Measurements from ENCODE around the gene CYSTM1. TPM values are rescaled to one million over a fixed set of nuclear protein-coding genes. Genes with fewer than 3 reads are reported as not detected.

CYSTM1 gene
- total RNA-seq, 1 experiment from 2014 or later: 27.2 TPM

DNA sequence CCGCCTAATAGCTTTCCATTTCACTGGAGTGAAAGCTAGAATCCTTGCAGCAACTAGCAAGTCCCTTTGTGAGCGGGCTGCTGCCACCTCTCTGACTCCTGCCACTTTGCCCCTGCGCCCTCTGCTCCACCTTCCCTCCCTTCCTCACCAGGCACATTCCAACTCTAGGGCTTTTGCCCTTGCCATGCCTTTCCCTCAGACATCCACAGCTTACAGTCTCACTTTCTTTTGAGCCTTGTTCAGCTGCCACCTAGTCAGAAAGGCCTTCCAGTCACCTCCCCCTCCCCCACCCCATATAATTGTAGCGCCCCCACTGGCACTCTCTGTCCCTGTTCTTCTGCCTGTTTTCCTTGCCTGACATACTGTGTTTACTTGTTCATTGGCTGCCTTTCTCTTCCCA, 31.0 kb downstream of the CYSTM1 start:
- Histone ChIP-seq H3K9me2 (ENCODE audit: insufficient read depth) (no peaks in the 10 kb centered on the region), H3K27ac (no peak overlapping the region), H3K4me1 (replicated peaks; ENCODE audit: insufficient read depth) (no peaks in the 10 kb centered on the region), H3K79me2 (ENCODE audit: low read depth) (no peaks in the 10 kb centered on the region), H4K20me1 (ENCODE audit: insufficient read depth) (no peaks in the 10 kb centered on the region), H3K27me3 (ENCODE audit: insufficient read depth, low read depth) (no peaks in the 10 kb centered on the region), H3K9me3 (ENCODE audit: insufficient read depth, low read depth) (no peaks in the 10 kb centered on the region), H2AFZ (no peak overlapping the region), H3K4me3 (no peak overlapping the region), H3K36me3 (ENCODE audit: low read depth) (no peaks in the 10 kb centered on the region; the same call in 1 of the 2 replicates), H3K4me2 (no peak overlapping the region), H3F3A (ENCODE audit: insufficient read depth, low read depth) (no peaks in the 10 kb centered on the region)
- TF ChIP-seq EZH2 (IDR thresholded peaks at IDR 0.05; ENCODE audit: low read depth): no peak
- TF ChIP-seq, protein P1, sequence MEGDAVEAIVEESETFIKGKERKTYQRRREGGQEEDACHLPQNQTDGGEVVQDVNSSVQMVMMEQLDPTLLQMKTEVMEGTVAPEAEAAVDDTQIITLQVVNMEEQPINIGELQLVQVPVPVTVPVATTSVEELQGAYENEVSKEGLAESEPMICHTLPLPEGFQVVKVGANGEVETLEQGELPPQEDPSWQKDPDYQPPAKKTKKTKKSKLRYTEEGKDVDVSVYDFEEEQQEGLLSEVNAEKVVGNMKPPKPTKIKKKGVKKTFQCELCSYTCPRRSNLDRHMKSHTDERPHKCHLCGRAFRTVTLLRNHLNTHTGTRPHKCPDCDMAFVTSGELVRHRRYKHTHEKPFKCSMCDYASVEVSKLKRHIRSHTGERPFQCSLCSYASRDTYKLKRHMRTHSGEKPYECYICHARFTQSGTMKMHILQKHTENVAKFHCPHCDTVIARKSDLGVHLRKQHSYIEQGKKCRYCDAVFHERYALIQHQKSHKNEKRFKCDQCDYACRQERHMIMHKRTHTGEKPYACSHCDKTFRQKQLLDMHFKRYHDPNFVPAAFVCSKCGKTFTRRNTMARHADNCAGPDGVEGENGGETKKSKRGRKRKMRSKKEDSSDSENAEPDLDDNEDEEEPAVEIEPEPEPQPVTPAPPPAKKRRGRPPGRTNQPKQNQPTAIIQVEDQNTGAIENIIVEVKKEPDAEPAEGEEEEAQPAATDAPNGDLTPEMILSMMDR (conservative IDR thresholded peaks at IDR 0.05): no peak
- no peak for DNase-seq
- no TSS peak for BruUV-seq (replicated peaks)
- ChIA-PET CTCF (no interaction called here), POLR2A (ENCODE audit: unreplicated experiment) (no interaction called here)
- intact Hi-C loops (cut with micrococcal nuclease; ENCODE audit: unreplicated experiment): no loop called here

DNA sequence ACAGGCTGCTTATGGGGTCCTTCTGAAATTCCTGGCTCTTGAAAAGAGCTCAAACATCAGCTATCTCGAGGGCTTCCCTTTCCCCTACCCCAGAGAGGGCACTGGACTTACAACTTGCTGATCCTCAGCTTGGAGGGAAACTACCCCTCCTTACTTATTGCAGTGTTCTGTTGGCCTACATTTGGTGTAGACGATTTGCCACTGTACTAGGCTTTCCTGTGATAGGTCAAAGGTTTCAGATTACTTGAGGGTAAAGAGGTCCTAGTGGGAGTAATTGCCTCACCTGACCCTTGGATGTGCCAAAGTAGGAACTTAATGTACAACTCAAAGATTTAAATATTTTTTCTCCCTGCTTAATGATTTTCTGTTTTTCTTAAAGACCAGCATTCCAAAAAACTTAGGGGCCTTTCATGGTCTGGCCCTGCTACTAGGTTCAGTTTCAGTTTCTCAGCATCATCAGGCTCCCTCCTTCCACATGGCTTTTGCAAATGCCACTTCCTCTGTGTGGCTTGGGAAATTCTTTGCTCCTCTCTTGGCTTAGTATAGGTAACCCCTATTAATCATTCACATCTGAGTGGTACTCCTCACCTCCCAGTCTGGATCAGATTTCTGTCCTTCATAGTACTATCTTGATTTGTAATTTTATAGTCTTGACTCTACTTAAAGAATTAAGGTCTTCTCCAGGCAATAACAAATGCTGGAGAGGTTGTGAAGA, 32.4 kb downstream of the CYSTM1 start:
- no peaks in the 10 kb centered on the region for H3F3A ChIP-seq (ENCODE audit: insufficient read depth, low read depth)
- H3K4me3 ChIP-seq: no peak overlapping the region
- no peak overlapping the region for H2AFZ ChIP-seq
- POLR2A ChIA-PET (ENCODE audit: unreplicated experiment): no interaction called here
- H4K20me1 ChIP-seq (ENCODE audit: insufficient read depth): no peaks in the 10 kb centered on the region
- no peak for TF ChIP-seq EZH2 (IDR thresholded peaks at IDR 0.05; ENCODE audit: low read depth)
- TF ChIP-seq, protein P1 (conservative IDR thresholded peaks at IDR 0.05): no peak
- no TSS peak for BruUV-seq (replicated peaks)
- intact Hi-C loops (cut with micrococcal nuclease; ENCODE audit: unreplicated experiment): no loop called here
- H3K79me2 ChIP-seq (ENCODE audit: low read depth): no peaks in the 10 kb centered on the region
- no peak overlapping the region for H3K27ac ChIP-seq
- no peak overlapping the region for H3K4me2 ChIP-seq
- H3K4me1 ChIP-seq (replicated peaks; ENCODE audit: insufficient read depth): no peaks in the 10 kb centered on the region
- CTCF ChIA-PET: no interaction called here
- no peaks in the 10 kb centered on the region for H3K9me3 ChIP-seq (ENCODE audit: insufficient read depth, low read depth)
- no peaks in the 10 kb centered on the region for H3K9me2 ChIP-seq (ENCODE audit: insufficient read depth)
- DNase-seq: no peak
- no peaks in the 10 kb centered on the region for H3K27me3 ChIP-seq (ENCODE audit: insufficient read depth, low read depth)
- no peaks in the 10 kb centered on the region for H3K36me3 ChIP-seq (ENCODE audit: low read depth)

DNA sequence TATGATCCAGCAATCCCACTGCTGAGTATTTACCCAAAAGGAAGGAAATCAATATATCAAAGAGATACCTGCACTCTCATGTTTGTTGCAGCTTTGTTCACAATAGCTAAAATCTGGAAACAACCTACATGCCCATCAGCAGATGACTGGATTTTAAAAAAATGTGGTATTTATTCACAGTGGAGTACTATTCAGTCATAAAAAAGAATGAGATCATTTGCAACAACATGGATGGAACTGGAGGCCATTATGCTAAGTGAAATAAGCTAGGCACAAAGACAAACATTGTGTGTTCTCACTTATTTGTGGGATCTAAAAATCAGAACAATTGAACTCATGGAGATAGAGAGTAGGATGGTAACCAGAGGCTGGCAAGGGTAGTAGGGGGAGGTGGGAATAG, 33.1 kb downstream of the CYSTM1 start:
- BruUV-seq (replicated peaks): no TSS peak
- Histone ChIP-seq H3K27me3 (ENCODE audit: insufficient read depth, low read depth) (no peaks in the 10 kb centered on the region), H3K4me1 (replicated peaks; ENCODE audit: insufficient read depth) (no peaks in the 10 kb centered on the region), H3K79me2 (ENCODE audit: low read depth) (no peaks in the 10 kb centered on the region), H3K36me3 (ENCODE audit: low read depth) (no peaks in the 10 kb centered on the region), H3K27ac (no peak overlapping the region), H3K4me2 (no peak overlapping the region), H4K20me1 (ENCODE audit: insufficient read depth) (no peaks in the 10 kb centered on the region), H3K9me3 (ENCODE audit: insufficient read depth, low read depth) (no peaks in the 10 kb centered on the region), H3K9me2 (ENCODE audit: insufficient read depth) (no peaks in the 10 kb centered on the region), H3K4me3 (no peak overlapping the region), H2AFZ (no peak overlapping the region), H3F3A (ENCODE audit: insufficient read depth, low read depth) (no peaks in the 10 kb centered on the region)
- CTCF ChIA-PET: no interaction called here
- POLR2A ChIA-PET (ENCODE audit: unreplicated experiment): no interaction called here
- intact Hi-C loops (cut with micrococcal nuclease; ENCODE audit: unreplicated experiment): no loop called here
- DNase-seq: no peak
- no peak for TF ChIP-seq EZH2 (IDR thresholded peaks at IDR 0.05; ENCODE audit: low read depth)
- TF ChIP-seq, protein P1 (conservative IDR thresholded peaks at IDR 0.05): no peak
